DMS114 treated with DMSO at 0.1 percent for 48 hours (cell line): ENCODE measurements around the gene NUDT3.
"Not testable (repeated sequence)": the region's sequence is repeated elsewhere in the genome, so short reads cannot be mapped to it uniquely, and the experiment has no call there.

Experiments
- DNase-seq: peaks from one replicate; lab custom pipeline; 2025; ENCODE audit not compliant: unreplicated experiment; lab: John Stamatoyannopoulos, UW

The NUDT3 gene

GRCh38 chr6:34267746-34268145 lies 124.7 kb downstream of the NUDT3 start:
- no peak for DNase-seq

GRCh38 chr6:34263484-34263883 lies 129.0 kb downstream of the NUDT3 start:
- not testable (repeated sequence) for DNase-seq

- DNase-seq, result no peak
Observed at GRCh38 chr6:34260576-34261267, 131.7 kb downstream of the NUDT3 start.

GRCh38 chr6:34259529-34260069 lies 132.9 kb downstream of the NUDT3 start:
- DNase-seq, result no peak

GRCh38 chr6:34252395-34252794 lies 140.1 kb downstream of the NUDT3 start:
- DNase-seq, result not testable (repeated sequence)

- peak; percentile 83 for DNase-seq
Observed at GRCh38 chr6:34249469-34250261, 142.8 kb downstream of the NUDT3 start.

GRCh38 chr6:34248727-34249468 lies 143.6 kb downstream of the NUDT3 start, which contains the start of gene SMIM29:
Gene SMIM29, minus strand, starts transcription at chr6:34249006. Its CDS starts 1,215 bp downstream, at chr6:34247791.
- peak; percentile 93 for DNase-seq

GRCh38 chr6:34248198-34248726 lies 144.2 kb downstream of the NUDT3 start:
- no peak for DNase-seq

- DNase-seq, result no peak
Observed at GRCh38 chr6:34247481-34248197, 144.8 kb downstream of the NUDT3 start.

GRCh38 chr6:34246563-34247391 lies 145.7 kb downstream of the NUDT3 start:
- DNase-seq, result peak; percentile 29

- DNase-seq, result no peak
Observed at GRCh38 chr6:34246249-34246562, 146.3 kb downstream of the NUDT3 start.

- DNase-seq, result not testable (repeated sequence)
Observed at GRCh38 chr6:34245761-34246140, 146.7 kb downstream of the NUDT3 start.

GRCh38 chr6:34245032-34245760 lies 147.3 kb downstream of the NUDT3 start:
- not testable (repeated sequence) for DNase-seq

- DNase-seq, result no peak
Observed at GRCh38 chr6:34243901-34244884, 148.3 kb downstream of the NUDT3 start.

- no peak for DNase-seq
Observed at GRCh38 chr6:34243131-34243771, 149.2 kb downstream of the NUDT3 start.

GRCh38 chr6:34242252-34243130 lies 150.0 kb downstream of the NUDT3 start:
- no peak for DNase-seq
